Measurements from ENCODE around the gene NEXMIF.
"Not testable (repeated sequence)": the region's sequence is repeated elsewhere in the genome, so short reads cannot be mapped to it uniquely, and the experiment has no call there.

NEXMIF gene

GRCh38 chrX:74784629-74785028 lies 140.6 kb downstream of the NEXMIF start:
- H3K4me3 ChIP-seq (ENCODE audit: low read depth in 1 of 2, low read length in 2 of 2) = no peak overlapping the region
- no peak overlapping the region for H3K9ac ChIP-seq (ENCODE audit: low read length)
- H3K4me1 ChIP-seq (ENCODE audit: insufficient read depth, low read length) = no peaks in the 10 kb centered on the region
- H3K36me3 ChIP-seq (ENCODE audit: insufficient read depth, low read length) = no peaks in the 10 kb centered on the region
- H3K27me3 ChIP-seq (ENCODE audit: control insufficient read depth in 1 of 2, insufficient read depth in 2 of 2, low read length in 2 of 2) = no peaks in the 10 kb centered on the region
- H3K27ac ChIP-seq (ENCODE audit: low read depth, low read length) = no peak overlapping the region
- no peaks in the 10 kb centered on the region for H3K9me3 ChIP-seq (ENCODE audit: low read length)

GRCh38 chrX:74781507-74782034 lies 143.7 kb downstream of the NEXMIF start:
- H3K27ac ChIP-seq (ENCODE audit: low read depth, low read length) = no peak overlapping the region
- H3K27me3 ChIP-seq (ENCODE audit: control insufficient read depth in 1 of 2, insufficient read depth in 2 of 2, low read length in 2 of 2) = no peaks in the 10 kb centered on the region
- H3K9ac ChIP-seq (ENCODE audit: low read length) = no peak overlapping the region
- no peaks in the 10 kb centered on the region for H3K36me3 ChIP-seq (ENCODE audit: insufficient read depth, low read length)
- H3K9me3 ChIP-seq (ENCODE audit: low read length) = no peaks in the 10 kb centered on the region
- H3K4me3 ChIP-seq (ENCODE audit: low read depth in 1 of 2, low read length in 2 of 2) = no peak overlapping the region
- no peaks in the 10 kb centered on the region for H3K4me1 ChIP-seq (ENCODE audit: insufficient read depth, low read length)

GRCh38 chrX:74779175-74779574 lies 146.1 kb downstream of the NEXMIF start:
- no peak overlapping the region for H3K9ac ChIP-seq (ENCODE audit: low read length)
- H3K27me3 ChIP-seq (ENCODE audit: control insufficient read depth in 1 of 2, insufficient read depth in 2 of 2, low read length in 2 of 2) = no peaks in the 10 kb centered on the region
- H3K4me1 ChIP-seq (ENCODE audit: insufficient read depth, low read length) = no peaks in the 10 kb centered on the region
- no peak overlapping the region for H3K27ac ChIP-seq (ENCODE audit: low read depth, low read length)
- H3K36me3 ChIP-seq (ENCODE audit: insufficient read depth, low read length) = no peaks in the 10 kb centered on the region
- no peak overlapping the region for H3K4me3 ChIP-seq (ENCODE audit: low read depth in 1 of 2, low read length in 2 of 2)
- H3K9me3 ChIP-seq (ENCODE audit: low read length) = no peaks in the 10 kb centered on the region

GRCh38 chrX:74774988-74775387 lies 150.3 kb downstream of the NEXMIF start:
- H3K9ac ChIP-seq (ENCODE audit: low read length) = no peak overlapping the region
- no peaks in the 10 kb centered on the region for H3K4me1 ChIP-seq (ENCODE audit: insufficient read depth, low read length)
- H3K36me3 ChIP-seq (ENCODE audit: insufficient read depth, low read length) = no peaks in the 10 kb centered on the region
- no peak overlapping the region for H3K4me3 ChIP-seq (ENCODE audit: low read depth in 1 of 2, low read length in 2 of 2)
- no peaks in the 10 kb centered on the region for H3K9me3 ChIP-seq (ENCODE audit: low read length)
- H3K27me3 ChIP-seq (ENCODE audit: control insufficient read depth in 1 of 2, insufficient read depth in 2 of 2, low read length in 2 of 2) = no peaks in the 10 kb centered on the region
- H3K27ac ChIP-seq (ENCODE audit: low read depth, low read length) = no peak overlapping the region

- Histone ChIP-seq H3K4me1 (ENCODE audit: insufficient read depth, low read length) (no peaks in the 10 kb centered on the region), H3K27me3 (ENCODE audit: control insufficient read depth in 1 of 2, insufficient read depth in 2 of 2, low read length in 2 of 2) (no peaks in the 10 kb centered on the region), H3K4me3 (ENCODE audit: low read depth in 1 of 2, low read length in 2 of 2) (no peak overlapping the region), H3K36me3 (ENCODE audit: insufficient read depth, low read length) (no peaks in the 10 kb centered on the region), H3K9me3 (ENCODE audit: low read length) (no peaks in the 10 kb centered on the region), H3K9ac (ENCODE audit: low read length) (no peak overlapping the region), H3K27ac (ENCODE audit: low read depth, low read length) (no peak overlapping the region)
These were observed 188.8 kb downstream of the NEXMIF start for GRCh38 chrX:74736450-74736849.

- H3K36me3 ChIP-seq (ENCODE audit: insufficient read depth, low read length) = no peaks in the 10 kb centered on the region
- no peaks in the 10 kb centered on the region for H3K27me3 ChIP-seq (ENCODE audit: control insufficient read depth in 1 of 2, insufficient read depth in 2 of 2, low read length in 2 of 2)
- no peak overlapping the region for H3K27ac ChIP-seq (ENCODE audit: low read depth, low read length)
- H3K4me1 ChIP-seq (ENCODE audit: insufficient read depth, low read length) = no peaks in the 10 kb centered on the region
- H3K9ac ChIP-seq (ENCODE audit: low read length) = no peak overlapping the region
- H3K9me3 ChIP-seq (ENCODE audit: low read length) = no peaks in the 10 kb centered on the region
- no peak overlapping the region for H3K4me3 ChIP-seq (ENCODE audit: low read depth in 1 of 2, low read length in 2 of 2)
These were observed 220.0 kb downstream of the NEXMIF start for GRCh38 chrX:74705269-74705668.

- H3K4me1 ChIP-seq (ENCODE audit: insufficient read depth, low read length); H3K9me3 ChIP-seq (ENCODE audit: low read length); H3K27me3 ChIP-seq (ENCODE audit: control insufficient read depth in 1 of 2, insufficient read depth in 2 of 2, low read length in 2 of 2); H3K27ac ChIP-seq (ENCODE audit: low read depth, low read length); H3K4me3 ChIP-seq (ENCODE audit: low read depth in 1 of 2, low read length in 2 of 2); H3K9ac ChIP-seq (ENCODE audit: low read length); H3K36me3 ChIP-seq (ENCODE audit: insufficient read depth, low read length): not testable (repeated sequence)
These were observed 223.9 kb downstream of the NEXMIF start for GRCh38 chrX:74701343-74701742.

GRCh38 chrX:74684466-74684865 lies 240.8 kb downstream of the NEXMIF start:
- Histone ChIP-seq H3K4me3 (ENCODE audit: low read depth in 1 of 2, low read length in 2 of 2) (no peak overlapping the region), H3K9ac (ENCODE audit: low read length) (no peak overlapping the region), H3K27me3 (ENCODE audit: control insufficient read depth in 1 of 2, insufficient read depth in 2 of 2, low read length in 2 of 2) (no peaks in the 10 kb centered on the region), H3K36me3 (ENCODE audit: insufficient read depth, low read length) (no peaks in the 10 kb centered on the region), H3K27ac (ENCODE audit: low read depth, low read length) (no peak overlapping the region), H3K9me3 (ENCODE audit: low read length) (no peaks in the 10 kb centered on the region), H3K4me1 (ENCODE audit: insufficient read depth, low read length) (no peaks in the 10 kb centered on the region)

Measured in muscle layer of colon (tissue), 2 donors.